ENCODE results near the gene DUX4. TPM values are rescaled to one million over a fixed set of nuclear protein-coding genes. Genes with fewer than 3 reads are reported as not detected.
"Not testable (repeated sequence)": the region's sequence is repeated elsewhere in the genome, so short reads cannot be mapped to it uniquely, and the experiment has no call there.

Gene DUX4
- total and polyA plus RNA-seq, 9 of the 15 experiments (the other 6 are each of a cell fraction or from before 2014, with no cell fraction given) = not detected

GRCh38 chr4:190181481-190182100 lies 8.0 kb downstream of the DUX4 start:
- H3K27ac ChIP-seq (ENCODE audit: extremely low read depth, low read depth, low read length); ATAC-seq; H3K4me2 ChIP-seq (ENCODE audit: insufficient read depth, low read length); H3K9ac ChIP-seq (ENCODE audit: insufficient read depth in 1 of 2, low read depth in 2 of 2, low read length in 2 of 2); H3K4me3 ChIP-seq; H4K20me1 ChIP-seq (replicated peaks; ENCODE audit: control insufficient read depth, insufficient read depth, low read length); DNase-seq (ENCODE audit: extremely low read depth in 1 of 4, low spot score in 3 of 4); H3K36me3 ChIP-seq (ENCODE audit: control insufficient read depth, insufficient read depth, low read length); BruUV-seq (replicated peaks); POLR2A ChIA-PET; CTCF ChIA-PET (ENCODE audit: low intra/inter-chr PET ratio); FAIRE-seq; intact Hi-C loops (cut with micrococcal nuclease); H2AFZ ChIP-seq (ENCODE audit: low read depth, low read length); in situ Hi-C loops (cut with MboI); H3K9me1 ChIP-seq (ENCODE audit: control insufficient read depth, insufficient read depth, low read length); H3K4me1 ChIP-seq (replicated peaks in 1 of 2; ENCODE audit: control insufficient read depth in 2 of 2, insufficient read depth in 2 of 2, low read length in 2 of 2); H3K9me3 ChIP-seq (replicated peaks; ENCODE audit: control insufficient read depth, insufficient read depth, low read depth, low read length); H3K79me2 ChIP-seq (ENCODE audit: control insufficient read depth, insufficient read depth, low read length); H3K27me3 ChIP-seq (ENCODE audit: control insufficient read depth in 2 of 2, insufficient read depth in 2 of 2, low read length in 2 of 2): not testable (repeated sequence)
- WGBS (ENCODE audit: insufficient coverage, low coverage, missing lambda C conversion rate) = 0% methylated on average over 1 of the region's 7 CpGs

- H3K4me1 ChIP-seq (replicated peaks in 1 of 2; ENCODE audit: control insufficient read depth in 2 of 2, insufficient read depth in 2 of 2, low read length in 2 of 2); H3K9ac ChIP-seq (ENCODE audit: insufficient read depth in 1 of 2, low read depth in 2 of 2, low read length in 2 of 2); CTCF ChIA-PET (ENCODE audit: low intra/inter-chr PET ratio); POLR2A ChIA-PET; H3K4me3 ChIP-seq; FAIRE-seq; H3K36me3 ChIP-seq (ENCODE audit: control insufficient read depth, insufficient read depth, low read length); H3K27ac ChIP-seq (ENCODE audit: extremely low read depth, low read depth, low read length); H3K9me3 ChIP-seq (replicated peaks; ENCODE audit: control insufficient read depth, insufficient read depth, low read depth, low read length); H2AFZ ChIP-seq (ENCODE audit: low read depth, low read length); BruUV-seq (replicated peaks); DNase-seq (ENCODE audit: extremely low read depth in 1 of 4, low spot score in 3 of 4); H3K79me2 ChIP-seq (ENCODE audit: control insufficient read depth, insufficient read depth, low read length); in situ Hi-C loops (cut with MboI); H3K27me3 ChIP-seq (ENCODE audit: control insufficient read depth in 2 of 2, insufficient read depth in 2 of 2, low read length in 2 of 2); intact Hi-C loops (cut with micrococcal nuclease); H3K9me1 ChIP-seq (ENCODE audit: control insufficient read depth, insufficient read depth, low read length); H3K4me2 ChIP-seq (ENCODE audit: insufficient read depth, low read length); ATAC-seq; H4K20me1 ChIP-seq (replicated peaks; ENCODE audit: control insufficient read depth, insufficient read depth, low read length): not testable (repeated sequence)
- 100% methylated on average over 14 of the region's 73 CpGs for WGBS (ENCODE audit: insufficient coverage, low coverage, missing lambda C conversion rate)
Observed at GRCh38 chr4:190203510-190203909, 29.9 kb downstream of the DUX4 start.

Small RNA genes lying within 50 kb of the gene (small RNA-seq; reads per million reads assigned to genes)
- not detected for gene AC215524.1

Other genes starting within 250 kb of the DUX4 start
- 59.1 and 81.2 TPM in 2 replicates for gene FRG1, start 232.9 kb upstream of the DUX4 start, total RNA-seq (2014; rRNA removed)
- 112 and 128 TPM in 2 replicates for gene FRG1, start 232.9 kb upstream of the DUX4 start, total RNA-seq (2014; rRNA removed; fragmentation: Illumina TruSeq; extraction: Trizol)
- gene FRG1, start 232.9 kb upstream of the DUX4 start, total RNA-seq (2015; rRNA removed; fragmentation: Illumina TruSeq; extraction: Trizol) = 110 and 123 TPM in 2 replicates
- gene FRG1, start 232.9 kb upstream of the DUX4 start, total RNA-seq (2021) = 68.8 and 74.7 TPM in 2 replicates
- gene FRG1, start 232.9 kb upstream of the DUX4 start, polyA plus RNA-seq (2011; rRNA removed) = 34.0 and 36.4 TPM in 2 replicates
- 101 and 130 TPM in 2 replicates for gene FRG1, start 232.9 kb upstream of the DUX4 start, polyA plus RNA-seq (2014; fragmentation: Illumina TruSeq; extraction: Trizol)
- 100 to 1,000 TPM; 158 to 203 TPM for gene FRG1, start 232.9 kb upstream of the DUX4 start, polyA plus RNA-seq (2014; fragmentation: Nextera tagmentation; extraction: Ambion mirVana)
- gene FRG1, start 232.9 kb upstream of the DUX4 start, polyA plus RNA-seq (2014; rRNA removed) = 71.7 and 93.0 TPM in 2 replicates
- gene FRG2, start 146.5 kb upstream of the DUX4 start, total RNA-seq (2014; rRNA removed) = 0.12 TPM in 1 of 2 replicates, not detected in the other
- 0.06 TPM in 1 of 2 replicates, not detected in the other for gene FRG2, start 146.5 kb upstream of the DUX4 start, total RNA-seq (2014; rRNA removed; fragmentation: Illumina TruSeq; extraction: Trizol)
- gene FRG2, start 146.5 kb upstream of the DUX4 start, total RNA-seq (2015; rRNA removed; fragmentation: Illumina TruSeq; extraction: Trizol) = 0.11 and 0.15 TPM in 2 replicates
- gene FRG2, start 146.5 kb upstream of the DUX4 start, total RNA-seq (2021) = not detected in 2 replicates
- not detected in 2 replicates for gene FRG2, start 146.5 kb upstream of the DUX4 start, polyA plus RNA-seq (2011; rRNA removed)
- gene FRG2, start 146.5 kb upstream of the DUX4 start, polyA plus RNA-seq (2014; fragmentation: Illumina TruSeq; extraction: Trizol) = 0.07 TPM in 1 of 2 replicates, not detected in the other
- under 1 TPM; 0.08 to 0.13 TPM for gene FRG2, start 146.5 kb upstream of the DUX4 start, polyA plus RNA-seq (2014; fragmentation: Nextera tagmentation; extraction: Ambion mirVana)
- 0.12 TPM in 1 of 2 replicates, not detected in the other for gene FRG2, start 146.5 kb upstream of the DUX4 start, polyA plus RNA-seq (2014; rRNA removed)
- not detected in 2 replicates for gene DBET, start 109.3 kb upstream of the DUX4 start, total RNA-seq (2014; rRNA removed)
- gene DBET, start 109.3 kb upstream of the DUX4 start, total RNA-seq (2014; rRNA removed; fragmentation: Illumina TruSeq; extraction: Trizol) = not detected in 2 replicates
- gene DBET, start 109.3 kb upstream of the DUX4 start, total RNA-seq (2015; rRNA removed; fragmentation: Illumina TruSeq; extraction: Trizol) = not detected in 2 replicates
- gene DBET, start 109.3 kb upstream of the DUX4 start, total RNA-seq (2021) = not detected in 2 replicates
- not detected in 2 replicates for gene DBET, start 109.3 kb upstream of the DUX4 start, polyA plus RNA-seq (2011; rRNA removed)
- gene DBET, start 109.3 kb upstream of the DUX4 start, polyA plus RNA-seq (2014; fragmentation: Illumina TruSeq; extraction: Trizol) = not detected in 2 replicates
- not detected for gene DBET, start 109.3 kb upstream of the DUX4 start, polyA plus RNA-seq (2014; fragmentation: Nextera tagmentation; extraction: Ambion mirVana)
- not detected in 2 replicates for gene DBET, start 109.3 kb upstream of the DUX4 start, polyA plus RNA-seq (2014; rRNA removed)

Measured in K562 (cell line).